PC-9 (cell line): ENCODE measurements around the gene GUCY2D.

Source experiments
- EZH2 ChIP-seq: fragments of 200-600 bp; sonication (generic); IDR thresholded peaks from 2 replicates; pipeline ENCODE4 v1.8.0; 2017; ENCODE audit warnings: antibody characterized with exemption, low read depth
- TF ChIP-seq, protein P1 (sequence below): fragments of 200-600 bp; sonication (generic); conservative IDR thresholded peaks from 2 replicates; pipeline ENCODE4 v1.6.1; 2017; ENCODE audit warnings: mixed run types, antibody characterized with exemption, mild to moderate bottlenecking, moderate library complexity

- TF ChIP-seq, protein P1, sequence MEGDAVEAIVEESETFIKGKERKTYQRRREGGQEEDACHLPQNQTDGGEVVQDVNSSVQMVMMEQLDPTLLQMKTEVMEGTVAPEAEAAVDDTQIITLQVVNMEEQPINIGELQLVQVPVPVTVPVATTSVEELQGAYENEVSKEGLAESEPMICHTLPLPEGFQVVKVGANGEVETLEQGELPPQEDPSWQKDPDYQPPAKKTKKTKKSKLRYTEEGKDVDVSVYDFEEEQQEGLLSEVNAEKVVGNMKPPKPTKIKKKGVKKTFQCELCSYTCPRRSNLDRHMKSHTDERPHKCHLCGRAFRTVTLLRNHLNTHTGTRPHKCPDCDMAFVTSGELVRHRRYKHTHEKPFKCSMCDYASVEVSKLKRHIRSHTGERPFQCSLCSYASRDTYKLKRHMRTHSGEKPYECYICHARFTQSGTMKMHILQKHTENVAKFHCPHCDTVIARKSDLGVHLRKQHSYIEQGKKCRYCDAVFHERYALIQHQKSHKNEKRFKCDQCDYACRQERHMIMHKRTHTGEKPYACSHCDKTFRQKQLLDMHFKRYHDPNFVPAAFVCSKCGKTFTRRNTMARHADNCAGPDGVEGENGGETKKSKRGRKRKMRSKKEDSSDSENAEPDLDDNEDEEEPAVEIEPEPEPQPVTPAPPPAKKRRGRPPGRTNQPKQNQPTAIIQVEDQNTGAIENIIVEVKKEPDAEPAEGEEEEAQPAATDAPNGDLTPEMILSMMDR = peak; percentile 83
- TF ChIP-seq EZH2 = no peak
Observed at GRCh38 chr17:7989781-7990655, 12.4 kb upstream of the GUCY2D start.
